HG03439 (cell line): ENCODE data around the gene PNPO.
"Not testable (repeated sequence)": the region's sequence is repeated elsewhere in the genome, so short reads cannot be mapped to it uniquely, and the experiment has no call there.

Experiments used
- ATAC-seq: cut with Tn5 transposase; IDR thresholded peaks from one replicate; pipeline ENCODE4 v1.9.1; 2021; ENCODE audit warnings: mild to moderate bottlenecking, moderate library complexity; ENCODE audit not compliant: unreplicated experiment

The PNPO gene

DNA sequence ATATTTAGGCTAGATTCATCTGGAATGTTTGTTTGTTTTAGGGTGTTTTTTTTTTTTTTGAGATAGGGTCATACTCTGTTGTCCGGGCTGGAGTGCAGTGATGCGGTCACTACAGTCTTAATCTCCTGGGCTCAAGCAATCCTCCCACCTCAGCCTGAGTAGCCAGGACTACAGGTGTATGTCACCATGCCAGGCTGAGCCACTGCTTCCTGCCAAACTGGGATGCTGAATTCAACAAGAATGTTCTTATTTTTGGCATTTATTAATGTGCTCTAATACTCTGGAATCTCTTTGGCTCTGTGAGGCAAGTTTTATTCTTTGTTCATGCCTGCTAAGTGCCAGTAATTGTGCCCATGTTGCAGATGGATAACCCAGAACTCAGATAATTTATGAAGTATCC, 23.8 kb upstream of the PNPO start:
- no peak for ATAC-seq

DNA sequence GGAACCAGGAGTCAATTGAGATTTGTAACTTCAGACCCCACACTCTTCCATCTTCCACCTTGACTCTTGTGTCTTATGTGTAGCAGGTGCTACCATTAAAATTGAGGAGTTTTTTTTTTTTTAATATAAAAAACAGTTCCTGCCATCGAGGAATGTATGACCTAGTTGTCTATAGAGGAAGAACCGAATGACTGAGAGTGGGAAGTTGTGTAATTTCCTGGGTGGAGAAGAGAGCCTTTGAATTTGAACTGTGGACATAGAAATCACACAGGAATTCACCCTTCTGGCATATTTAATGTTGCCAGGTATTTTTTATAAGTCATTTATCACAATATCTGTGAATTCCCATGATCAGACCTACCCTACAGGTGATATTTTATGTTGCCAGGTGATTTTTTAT, 23.4 kb upstream of the PNPO start:
- no peak for ATAC-seq

GRCh38 chr17:47918991-47919390, 22.4 kb upstream of the PNPO start:
- no peak for ATAC-seq

- not testable (repeated sequence) for ATAC-seq
Observed at GRCh38 chr17:47919889-47920288, 21.5 kb upstream of the PNPO start.

GRCh38 chr17:47924785-47925677, 16.3 kb upstream of the PNPO start:
- no peak for ATAC-seq

DNA sequence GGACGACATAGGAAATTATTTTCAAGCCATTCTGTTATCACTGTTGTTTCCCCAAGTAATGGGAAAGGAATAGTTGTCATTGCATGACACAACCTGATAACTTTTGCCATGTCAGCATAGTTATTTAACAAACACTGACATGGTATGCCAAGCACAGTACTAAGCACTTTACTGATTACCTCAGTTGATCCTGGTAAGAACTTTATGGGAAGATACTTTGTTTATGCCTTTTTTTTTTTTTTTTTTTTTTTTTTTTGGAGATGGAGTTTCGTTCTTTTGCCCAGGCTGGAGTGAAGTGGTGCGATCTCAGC, 15.7 kb upstream of the PNPO start:
- ATAC-seq: no peak

DNA sequence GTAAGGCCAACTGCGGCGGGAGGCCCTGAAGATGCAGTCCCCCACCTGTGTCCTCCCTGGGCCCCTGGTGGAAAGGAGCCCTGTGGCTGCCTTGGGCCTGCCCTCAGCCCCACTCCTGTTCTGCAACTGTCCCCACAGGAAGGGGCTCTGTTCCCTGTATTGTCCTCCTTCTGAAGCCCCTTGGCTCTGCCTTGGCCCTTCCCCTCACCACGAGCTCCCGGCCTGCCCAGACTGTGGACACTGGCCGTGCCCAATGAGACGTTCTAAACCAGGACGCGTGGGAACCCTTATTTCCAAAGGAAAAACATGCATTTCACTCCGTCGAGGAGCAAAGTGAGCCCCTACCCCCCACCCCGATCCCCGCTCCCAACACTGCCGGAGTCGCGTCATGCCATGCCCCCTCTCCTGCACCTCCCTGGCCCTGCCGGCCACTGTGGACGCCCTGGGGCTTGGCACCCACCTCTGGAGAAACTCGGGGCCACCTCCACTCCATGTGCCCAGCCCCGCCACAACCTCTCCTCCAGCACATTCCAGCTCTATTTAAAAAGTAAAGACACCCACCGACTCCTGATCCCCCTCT, 13.5 kb upstream of the PNPO start:
- ATAC-seq: no peak

GRCh38 chr17:47928415-47928814, 13.0 kb upstream of the PNPO start:
- ATAC-seq: no peak

- no peak for ATAC-seq
Observed at GRCh38 chr17:47929218-47930000, 12.0 kb upstream of the PNPO start.

DNA sequence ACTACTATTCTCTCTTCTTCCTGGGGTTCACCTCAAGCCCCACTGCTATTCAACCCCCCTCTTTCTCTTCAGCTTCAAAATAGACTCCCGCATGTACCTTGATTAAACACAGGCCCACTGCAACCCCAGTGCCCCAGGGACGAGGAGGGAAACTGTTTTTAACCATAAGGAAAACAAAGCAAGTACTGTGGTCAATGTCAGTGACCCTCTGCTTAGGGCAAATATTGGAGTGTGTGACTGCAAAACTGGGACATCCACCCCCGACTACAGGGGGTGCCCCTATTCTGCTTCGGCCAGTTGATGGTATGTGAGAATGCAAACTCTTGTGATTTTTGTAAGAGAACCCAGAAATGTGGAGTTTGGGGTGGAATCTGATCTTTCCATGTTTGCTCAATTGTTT, 9.5 kb upstream of the PNPO start:
- no peak for ATAC-seq

- no peak for ATAC-seq
Observed at GRCh38 chr17:47934856-47935255, 6.5 kb upstream of the PNPO start.

- ATAC-seq: not testable (repeated sequence)
Observed at GRCh38 chr17:47935468-47935867, 5.9 kb upstream of the PNPO start.

- ATAC-seq: no peak
Observed at GRCh38 chr17:47935961-47936360, 5.4 kb upstream of the PNPO start.

- ATAC-seq: no peak
Observed at GRCh38 chr17:47937941-47938340, 3.4 kb upstream of the PNPO start.

DNA sequence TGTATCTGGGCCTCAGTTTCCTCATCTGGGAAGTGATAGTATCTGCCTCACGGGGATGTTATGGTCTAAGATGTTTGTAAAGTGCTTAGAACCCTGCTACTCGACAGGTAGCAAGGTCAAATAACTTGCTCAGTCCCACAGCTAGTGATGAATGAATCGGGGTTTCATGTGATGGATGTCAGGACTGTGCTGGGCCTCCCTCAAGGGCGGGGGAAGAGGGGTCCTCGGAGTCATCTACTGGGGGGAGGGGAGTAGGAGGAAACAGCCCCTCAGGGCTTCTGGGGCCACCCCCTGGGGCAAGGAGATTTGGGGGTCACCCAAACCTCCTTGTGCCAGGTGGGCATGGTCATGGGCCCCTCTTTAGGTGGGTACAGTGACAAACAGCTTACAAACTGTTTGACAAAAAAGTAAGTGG, 732 bp downstream of the PNPO start:
- no peak for ATAC-seq

- no peak for ATAC-seq
Observed at GRCh38 chr17:47942568-47942967, 1.2 kb downstream of the PNPO start.

DNA sequence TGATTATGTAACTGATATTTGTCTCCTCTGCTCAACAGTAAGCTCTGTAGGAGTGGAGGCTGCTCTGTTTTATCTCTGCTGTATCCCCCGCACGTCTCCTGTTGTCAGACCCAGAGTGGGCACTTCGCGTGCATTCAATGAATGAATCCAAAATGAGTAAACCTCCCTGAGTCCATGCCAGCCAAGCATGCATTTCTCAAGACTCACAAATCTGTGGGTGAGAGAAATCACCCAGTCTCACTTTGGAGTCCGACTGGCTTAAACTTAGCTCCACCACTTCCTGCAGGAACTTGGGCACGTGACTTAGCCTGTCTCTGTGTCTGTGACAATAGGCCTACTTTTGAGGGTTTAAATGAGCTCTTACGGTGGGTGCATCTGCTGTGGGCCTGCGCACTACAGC, 3.7 kb downstream of the PNPO start:
- no peak for ATAC-seq

GRCh38 chr17:47945529-47946508, 4.4 kb downstream of the PNPO start:
- ATAC-seq: no peak

GRCh38 chr17:47946516-47946915, 5.1 kb downstream of the PNPO start:
- no peak for ATAC-seq

- ATAC-seq: no peak
Observed at GRCh38 chr17:47946929-47947397, 5.6 kb downstream of the PNPO start.
